ENCODE data around the gene SLITRK4.

DNA sequence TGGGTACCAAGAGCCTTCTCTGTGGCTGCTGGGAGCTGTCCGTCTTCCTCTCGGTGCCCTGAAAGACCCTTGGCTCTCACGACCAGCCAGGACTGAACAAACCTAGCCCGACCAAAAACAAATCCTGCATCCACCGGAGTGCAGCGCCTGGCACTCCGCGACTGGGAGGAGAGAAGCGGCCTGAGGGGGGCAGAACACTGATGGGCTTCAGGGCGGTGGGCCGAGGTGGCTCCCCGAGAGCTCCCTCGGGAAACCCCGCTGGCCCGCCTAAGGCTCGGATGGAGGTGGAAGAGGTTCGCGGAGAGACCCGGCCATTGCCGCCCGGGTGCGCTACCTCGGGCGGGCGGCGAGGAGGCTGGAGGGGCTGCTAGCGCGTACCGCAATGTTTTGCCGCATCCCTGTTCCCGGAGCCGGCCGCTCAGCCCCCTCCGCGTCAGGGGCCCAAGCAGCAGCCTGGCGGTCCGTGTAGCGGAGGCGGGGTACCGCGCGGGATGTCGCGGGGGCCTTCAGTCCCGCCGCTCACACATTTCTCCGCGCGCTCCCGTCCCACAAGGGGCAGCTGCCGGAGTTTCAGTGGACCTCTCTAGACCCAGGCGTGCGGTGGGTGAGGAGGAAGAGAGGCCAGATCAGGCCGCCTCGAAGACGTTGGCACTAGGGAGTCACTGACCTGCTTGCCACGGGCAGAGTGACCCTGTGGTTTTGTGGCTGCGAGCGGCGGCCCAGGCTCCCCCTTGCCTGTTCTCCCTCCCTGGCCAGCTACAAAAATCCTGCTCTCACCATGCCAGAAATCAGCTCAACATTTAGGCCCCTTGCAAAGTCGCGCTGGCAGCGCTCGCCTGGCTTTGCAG is 2.2 kb downstream of the SLITRK4 start:
- no peak for TF ChIP-seq POLR2A (IDR thresholded peaks at IDR 0.05; ENCODE audit: extremely low read depth, insufficient read length)
- no peak for TF ChIP-seq MYC (IDR thresholded peaks at IDR 0.05; ENCODE audit: low read depth, low read length)
- TF ChIP-seq, protein P1, sequence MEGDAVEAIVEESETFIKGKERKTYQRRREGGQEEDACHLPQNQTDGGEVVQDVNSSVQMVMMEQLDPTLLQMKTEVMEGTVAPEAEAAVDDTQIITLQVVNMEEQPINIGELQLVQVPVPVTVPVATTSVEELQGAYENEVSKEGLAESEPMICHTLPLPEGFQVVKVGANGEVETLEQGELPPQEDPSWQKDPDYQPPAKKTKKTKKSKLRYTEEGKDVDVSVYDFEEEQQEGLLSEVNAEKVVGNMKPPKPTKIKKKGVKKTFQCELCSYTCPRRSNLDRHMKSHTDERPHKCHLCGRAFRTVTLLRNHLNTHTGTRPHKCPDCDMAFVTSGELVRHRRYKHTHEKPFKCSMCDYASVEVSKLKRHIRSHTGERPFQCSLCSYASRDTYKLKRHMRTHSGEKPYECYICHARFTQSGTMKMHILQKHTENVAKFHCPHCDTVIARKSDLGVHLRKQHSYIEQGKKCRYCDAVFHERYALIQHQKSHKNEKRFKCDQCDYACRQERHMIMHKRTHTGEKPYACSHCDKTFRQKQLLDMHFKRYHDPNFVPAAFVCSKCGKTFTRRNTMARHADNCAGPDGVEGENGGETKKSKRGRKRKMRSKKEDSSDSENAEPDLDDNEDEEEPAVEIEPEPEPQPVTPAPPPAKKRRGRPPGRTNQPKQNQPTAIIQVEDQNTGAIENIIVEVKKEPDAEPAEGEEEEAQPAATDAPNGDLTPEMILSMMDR (IDR thresholded peaks at IDR 0.05; ENCODE audit: low read depth, low read length), result no peak
- TF ChIP-seq, protein P2, sequence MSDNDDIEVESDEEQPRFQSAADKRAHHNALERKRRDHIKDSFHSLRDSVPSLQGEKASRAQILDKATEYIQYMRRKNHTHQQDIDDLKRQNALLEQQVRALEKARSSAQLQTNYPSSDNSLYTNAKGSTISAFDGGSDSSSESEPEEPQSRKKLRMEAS (IDR thresholded peaks at IDR 0.05; ENCODE audit: low read depth, low read length), result no peak

Measured in NB4 (cell line).